A673 (cell line): ENCODE results near the gene MAFF. TPM values are rescaled to one million over a fixed set of nuclear protein-coding genes. Genes with fewer than 3 reads are reported as not detected.

ENCODE experiments used
- BruUV-seq: library from RNA; stranded (reverse); fragments of 400-500 nt; replicated peaks from 2 replicates; lab custom pipeline; 2021; lab: Mats Ljungman, UMichigan
- CTCF ChIA-PET: fragments of 300-600 bp; sonication (Branson Sonifier 250); formaldehyde crosslinking; loops from one replicate; lab custom pipeline; 2022; ENCODE audit warnings: antibody characterized with exemption; lab: Charles Lee
- POLR2A ChIA-PET: fragments of 300-600 bp; sonication (Branson Sonifier 250); formaldehyde crosslinking; loops from one replicate; lab custom pipeline; 2022; ENCODE audit warnings: antibody characterized with exemption; ENCODE audit not compliant: low non-redundant PET; lab: Charles Lee
- DNase-seq: peaks from one replicate; pipeline ENCODE4 v3.0.0-alpha.2; 2015; ENCODE audit warnings: low spot score
- H3K27ac ChIP-seq: fragments of 200-600 bp; sonication (generic); 2 replicates; pipeline ENCODE4 v1.5.1; 2016; ENCODE audit warnings: mixed run types, low read depth, mild to moderate bottlenecking, mixed read lengths, antibody characterized with exemption, low read length; ENCODE audit not compliant: poor library complexity, severe bottlenecking
- H3K27me3 ChIP-seq: fragments of 200-600 bp; sonication (generic); replicated peaks from 2 replicates; pipeline ENCODE4 v1.6.1; 2017; ENCODE audit warnings: mixed run types, low read depth, mild to moderate bottlenecking, mixed read lengths, antibody characterized with exemption, low read length; ENCODE audit not compliant: insufficient read depth, poor library complexity
- H3K36me3 ChIP-seq: fragments of 200-600 bp; sonication (generic); 2 replicates; pipeline ENCODE4 v1.6.1; 2016; ENCODE audit warnings: mixed run types, mild to moderate bottlenecking, mixed read lengths, antibody characterized with exemption, low read length; ENCODE audit not compliant: insufficient read depth, poor library complexity, severe bottlenecking
- H3K4me1 ChIP-seq: fragments of 200-600 bp; sonication (generic); 2 replicates; pipeline ENCODE4 v1.6.1; 2017; ENCODE audit warnings: mixed run types, mild to moderate bottlenecking, mixed read lengths, antibody characterized with exemption, low read length; ENCODE audit not compliant: insufficient read depth, poor library complexity, severe bottlenecking
- H3K4me3 ChIP-seq: fragments of 200-600 bp; sonication (generic); 2 replicates; pipeline ENCODE4 v1.5.1; 2016; ENCODE audit warnings: low read depth, mixed run types, mild to moderate bottlenecking, mixed read lengths, low read length; ENCODE audit not compliant: poor library complexity, severe bottlenecking
- H3K9me3 ChIP-seq: fragments of 200-600 bp; sonication (generic); 2 replicates; pipeline ENCODE4 v1.6.1; 2016; ENCODE audit warnings: mixed run types, low read depth, mild to moderate bottlenecking, mixed read lengths, antibody characterized with exemption, low read length; ENCODE audit not compliant: poor library complexity, severe bottlenecking
- CTCF ChIP-seq: fragments of 300-800, 200-600 bp; sonication (generic); conservative IDR thresholded peaks from 2 replicates; pipeline ENCODE4 v1.5.1; 2017; ENCODE audit warnings: low read depth, mild to moderate bottlenecking, antibody characterized with exemption, low read length, moderate library complexity, mixed read lengths
- EZH2 ChIP-seq: fragments of 200-600 bp; sonication (generic); IDR thresholded peaks from 2 replicates; pipeline ENCODE4 v1.6.1; 2017; ENCODE audit warnings: borderline replicate concordance, low read depth, mild to moderate bottlenecking, mixed read lengths, antibody characterized with exemption, low read length; ENCODE audit not compliant: poor library complexity, severe bottlenecking
- intact Hi-C: fragments of 100-400 bp; cut with micrococcal nuclease; formaldehyde crosslinking; loops from one replicate; pipeline ENCODE4 v1.10.0; 2022; ENCODE audit not compliant: unreplicated experiment
- total RNA-seq: library from RNA; stranded (reverse); gene quantifications from 2 replicates; pipeline ENCODE4 v1.2.3, GENCODE V29; 2021

The MAFF gene
- total RNA-seq, 1 experiment from 2014 or later = 6.3 TPM

DNA sequence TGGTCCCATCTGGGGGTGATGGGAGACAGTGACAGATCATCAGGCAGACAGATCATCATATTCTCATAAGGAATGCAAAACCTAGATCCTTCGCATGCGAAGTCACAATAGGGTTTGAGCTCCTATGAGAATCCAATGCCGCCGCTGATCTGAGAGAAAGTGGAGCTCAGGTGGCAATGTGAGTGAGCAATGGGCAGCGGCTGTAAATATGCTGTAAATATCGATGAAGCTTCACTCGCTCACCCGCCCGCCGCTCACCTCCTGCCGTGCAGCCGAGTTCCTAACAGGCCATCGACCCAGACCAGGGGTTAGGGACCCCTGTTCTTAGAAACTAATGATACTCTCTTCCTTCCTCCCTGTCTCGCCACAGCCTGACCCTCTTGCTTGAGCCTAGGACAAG lies 10.7 kb upstream of the MAFF start:
- no peak for DNase-seq
- ChIA-PET CTCF (no interaction called here), POLR2A (no interaction called here)
- TF ChIP-seq CTCF (no peak), EZH2 (no peak)
- H3K4me1 ChIP-seq = no peaks in the 10 kb centered on the region
- H3K4me3 ChIP-seq = no peak overlapping the region
- no peaks in the 10 kb centered on the region for H3K27me3 ChIP-seq
- intact Hi-C loops = no loop called here
- no peak overlapping the region for H3K27ac ChIP-seq
- no peaks in the 10 kb centered on the region for H3K36me3 ChIP-seq
- no peaks in the 10 kb centered on the region for H3K9me3 ChIP-seq
- BruUV-seq = no TSS peak

- H3K4me1 ChIP-seq = no peaks in the 10 kb centered on the region
- ChIA-PET CTCF (no interaction called here), POLR2A (interaction anchor here (0.6 kb wide), 1 partner anchor 9 kb away, joined by 17 read pairs; no protein-coding TSS in a partner anchor)
- no peaks in the 10 kb centered on the region for H3K36me3 ChIP-seq
- H3K27ac ChIP-seq = no peak overlapping the region
- no peak for DNase-seq
- intact Hi-C loops = no loop called here
- TF ChIP-seq CTCF (no peak), EZH2 (no peak)
- no TSS peak for BruUV-seq
- no peaks in the 10 kb centered on the region for H3K27me3 ChIP-seq
- H3K9me3 ChIP-seq = no peaks in the 10 kb centered on the region
- H3K4me3 ChIP-seq = no peak overlapping the region
Measured at GRCh38 chr22:38191731-38192474, 9.9 kb upstream of the MAFF start.

DNA sequence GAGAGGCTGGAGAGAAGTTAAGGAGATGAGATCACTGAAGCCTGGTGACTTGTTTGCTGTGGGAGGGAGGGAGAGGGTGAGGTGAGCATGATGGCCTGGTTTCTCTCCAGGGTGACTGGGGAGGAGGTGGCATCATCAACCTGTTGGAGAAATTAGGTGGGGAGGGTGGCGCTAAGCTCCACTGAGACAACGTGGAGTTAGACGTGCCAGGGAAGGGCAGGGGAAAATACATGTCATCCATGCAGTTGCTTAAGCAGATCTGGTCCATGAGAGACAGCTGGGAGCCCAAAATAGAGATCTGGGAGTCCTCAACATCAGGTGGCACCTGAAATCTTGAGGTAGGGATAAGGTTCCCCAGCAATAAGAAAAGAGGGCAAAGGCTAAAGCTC lies 9.3 kb upstream of the MAFF start:
- intact Hi-C loops = no loop called here
- ChIA-PET POLR2A (no interaction called here), CTCF (no interaction called here)
- DNase-seq = no peak
- BruUV-seq = no TSS peak
- TF ChIP-seq EZH2 (no peak), CTCF (no peak)
- H3K27me3 ChIP-seq = no peaks in the 10 kb centered on the region
- no peaks in the 10 kb centered on the region for H3K9me3 ChIP-seq
- H3K4me3 ChIP-seq = no peak overlapping the region
- no peaks in the 10 kb centered on the region for H3K4me1 ChIP-seq
- no peak overlapping the region for H3K27ac ChIP-seq
- H3K36me3 ChIP-seq = no peaks in the 10 kb centered on the region
